GM19099 (cell line): ENCODE measurements around the gene RBP5.

Experiments used
- POLR2A ChIP-seq: IDR thresholded peaks from 3 replicates; pipeline ENCODE4 v1.6.1; 2011; ENCODE audit warnings: low read depth; ENCODE audit not compliant: insufficient read length; ENCODE audit errors: extremely low read depth

Gene RBP5, protein sequence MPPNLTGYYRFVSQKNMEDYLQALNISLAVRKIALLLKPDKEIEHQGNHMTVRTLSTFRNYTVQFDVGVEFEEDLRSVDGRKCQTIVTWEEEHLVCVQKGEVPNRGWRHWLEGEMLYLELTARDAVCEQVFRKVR

DNA sequence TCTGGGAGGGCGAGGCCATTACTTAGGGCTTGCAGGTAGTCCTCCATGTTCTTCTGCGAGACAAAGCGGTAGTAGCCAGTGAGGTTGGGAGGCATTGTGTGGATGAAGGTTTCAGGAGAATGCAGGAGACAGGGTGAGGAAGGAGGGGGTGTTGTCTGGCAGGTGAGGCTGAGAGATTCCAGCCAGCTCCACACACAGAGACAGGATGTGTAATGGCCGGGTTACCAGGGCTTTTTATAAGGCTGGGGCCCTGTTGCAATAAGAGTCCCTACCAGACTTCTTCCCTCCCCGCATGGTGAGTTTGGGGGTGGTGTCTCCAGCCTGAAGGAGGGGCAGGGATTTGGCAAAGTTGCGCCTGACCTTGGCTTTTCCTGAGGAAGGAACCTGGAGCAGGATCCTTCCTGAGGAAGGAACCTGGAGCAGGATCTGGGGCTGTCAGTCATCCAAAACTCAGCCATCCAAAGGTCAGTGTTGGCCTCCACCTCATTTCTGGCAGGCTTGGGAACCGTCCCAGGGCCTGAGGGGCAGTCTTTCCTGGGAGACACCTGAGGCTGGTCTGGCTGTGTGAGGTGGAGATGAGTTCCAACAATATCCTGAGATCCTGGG lies at the start of gene RBP5:
RBP5 (minus strand) TSS at position 209 of the 606 bp plus-strand sequence; CDS start at position 95, 114 bp downstream.
- no peak for TF ChIP-seq POLR2A

DNA sequence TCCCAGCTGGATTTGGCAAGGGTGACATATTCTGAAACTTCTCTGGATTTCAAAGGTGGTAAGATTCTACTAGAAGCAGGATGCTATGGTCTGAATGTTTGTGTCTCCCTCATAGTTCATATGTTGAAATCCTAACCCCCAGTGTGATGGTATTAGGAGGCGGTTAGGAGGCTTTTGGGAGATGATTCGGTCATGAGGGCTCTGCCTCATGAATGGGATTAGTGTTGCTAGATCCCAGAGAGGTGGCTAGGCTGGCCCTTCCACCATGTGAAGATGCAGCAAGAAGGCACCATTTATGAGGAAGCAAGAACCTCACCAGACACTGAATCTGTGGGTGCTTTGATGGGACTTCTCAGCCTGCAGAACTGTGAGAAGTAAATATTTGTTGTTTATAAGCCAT lies 49.8 kb upstream of the RBP5 start:
- no peak for TF ChIP-seq POLR2A

DNA sequence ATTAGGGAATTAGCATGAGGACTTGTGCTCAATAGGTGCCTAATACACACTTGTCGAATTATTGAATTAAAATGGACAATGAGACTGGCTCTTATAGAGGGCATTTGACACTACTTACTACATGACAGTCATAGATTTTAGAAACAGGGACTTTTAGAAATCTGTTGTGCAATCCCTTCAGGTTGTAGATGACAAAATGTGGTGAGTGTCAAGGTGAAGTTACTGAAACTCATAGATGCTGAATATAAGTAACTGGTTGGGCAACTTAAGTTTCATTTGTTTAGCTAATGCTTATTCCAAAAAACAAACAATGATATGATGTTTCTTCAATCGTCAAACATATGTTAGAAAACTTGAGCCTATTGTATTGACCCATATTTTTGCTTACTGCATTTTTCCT lies 47.9 kb upstream of the RBP5 start:
- TF ChIP-seq POLR2A: no peak

DNA sequence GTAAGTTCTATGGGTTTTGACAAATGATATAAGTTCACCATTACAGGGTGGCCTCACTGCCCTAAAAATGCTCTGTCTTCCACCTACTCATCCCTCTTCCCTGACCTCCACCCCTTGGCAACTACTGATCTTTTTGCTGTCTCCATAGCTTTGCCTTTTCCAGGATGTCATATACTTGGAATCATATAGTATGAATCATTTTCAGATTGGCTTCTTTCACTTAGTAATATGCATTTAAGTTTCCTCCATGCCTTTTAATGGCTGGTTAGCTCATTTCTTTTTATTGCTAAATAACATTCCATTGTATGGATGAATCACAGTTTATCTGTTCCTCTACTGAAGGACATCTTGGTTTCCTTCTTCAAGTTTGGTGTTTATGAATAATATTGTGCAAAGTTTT lies 46.8 kb upstream of the RBP5 start:
- TF ChIP-seq POLR2A: no peak

DNA sequence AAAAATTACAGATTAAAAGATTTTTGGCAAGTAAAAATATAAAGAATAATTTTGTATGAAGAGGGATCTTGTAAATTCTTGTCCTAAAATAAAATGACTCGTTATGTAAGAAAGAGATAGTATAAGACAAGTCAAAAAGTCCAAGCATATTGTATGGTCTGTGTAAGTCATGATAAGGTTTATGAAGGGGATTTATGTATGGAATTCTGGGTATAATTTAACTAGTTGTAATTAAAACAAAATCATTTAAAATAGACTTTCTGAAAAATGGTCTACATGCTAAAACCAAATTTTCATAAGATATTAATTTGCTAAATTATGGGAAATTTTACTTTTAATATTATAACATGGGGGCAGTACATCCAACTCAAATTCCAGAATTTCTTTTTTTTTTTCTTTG lies 43.2 kb upstream of the RBP5 start:
- no peak for TF ChIP-seq POLR2A

DNA sequence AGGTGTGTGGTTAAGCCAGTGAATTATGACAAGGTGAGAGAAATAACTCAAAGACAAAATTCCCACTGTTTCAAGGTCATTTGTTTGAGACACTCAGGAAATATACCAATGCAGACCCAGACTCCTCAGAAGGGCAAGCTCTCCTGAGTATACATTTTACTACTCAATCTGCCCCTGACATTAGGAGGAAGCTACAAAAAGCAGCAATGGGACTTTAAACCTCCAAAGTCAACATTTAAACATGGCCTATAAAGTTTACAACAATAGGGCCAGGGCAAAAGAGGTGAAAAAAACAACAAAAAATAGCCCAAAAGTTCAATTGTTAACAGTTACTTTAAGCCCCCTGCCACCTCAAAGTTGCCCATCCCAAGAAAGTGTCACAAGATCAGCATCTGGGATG lies 41.3 kb upstream of the RBP5 start:
- no peak for TF ChIP-seq POLR2A

DNA sequence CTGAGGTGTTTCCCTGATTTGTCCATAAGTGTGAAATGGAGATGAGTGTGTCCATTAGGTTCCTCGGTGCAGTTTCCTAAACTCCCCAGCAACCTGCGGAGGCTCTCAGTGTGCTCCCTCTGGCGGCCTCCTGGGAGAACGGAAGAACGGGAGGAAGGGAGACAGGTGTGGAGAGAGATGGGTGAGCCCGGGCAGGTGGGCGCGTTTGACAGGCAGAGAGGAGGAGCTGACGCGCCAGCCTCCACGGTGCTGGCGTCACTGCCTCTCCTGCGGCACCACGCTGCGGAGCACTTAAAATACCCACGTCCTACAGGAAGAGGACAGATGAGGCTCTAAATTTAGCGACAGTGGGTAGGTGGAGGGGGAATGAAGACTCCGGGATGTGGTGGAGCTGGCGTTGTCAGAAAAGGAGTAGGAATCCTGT lies 34.0 kb upstream of the RBP5 start:
- no peak for TF ChIP-seq POLR2A

DNA sequence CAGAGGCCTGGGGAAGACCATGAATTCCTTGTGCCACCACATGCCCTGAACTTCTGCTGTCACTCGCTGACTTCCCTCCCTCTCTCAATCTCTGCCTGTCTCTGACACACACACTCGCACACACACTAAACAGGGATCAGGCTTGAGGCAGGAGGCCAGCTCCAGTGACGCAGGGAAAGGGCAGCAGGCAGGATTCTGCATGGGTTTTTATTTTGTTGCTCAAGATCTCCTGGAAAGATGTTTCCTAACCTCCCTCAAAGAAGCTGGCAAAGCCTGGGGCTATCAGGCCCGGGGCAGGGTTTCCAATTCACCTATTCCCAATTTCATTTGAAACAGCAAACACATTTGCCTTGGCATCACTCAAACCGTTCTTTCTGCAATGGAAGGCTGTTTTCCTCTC lies 33.1 kb upstream of the RBP5 start:
- TF ChIP-seq POLR2A: no peak

DNA sequence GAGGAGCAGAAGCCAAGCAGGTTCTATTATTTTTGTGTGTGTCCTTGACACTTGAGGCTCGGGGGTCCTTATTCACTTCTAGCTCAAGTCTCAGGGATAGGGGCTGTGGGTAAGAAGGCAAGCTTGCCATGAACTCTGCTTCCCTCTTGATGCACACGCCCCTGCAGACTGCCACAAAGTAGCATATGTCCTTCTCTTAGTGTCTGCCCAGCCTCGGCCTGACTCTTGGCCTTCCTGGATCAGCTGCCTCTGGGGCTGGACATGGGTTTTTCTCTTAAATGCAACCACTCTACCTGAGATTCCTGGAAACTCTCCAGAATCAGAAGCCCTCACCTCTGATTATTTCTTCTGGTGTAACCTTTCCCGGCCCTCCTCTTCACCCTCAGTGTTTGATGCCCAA lies 32.6 kb upstream of the RBP5 start:
- no peak for TF ChIP-seq POLR2A

DNA sequence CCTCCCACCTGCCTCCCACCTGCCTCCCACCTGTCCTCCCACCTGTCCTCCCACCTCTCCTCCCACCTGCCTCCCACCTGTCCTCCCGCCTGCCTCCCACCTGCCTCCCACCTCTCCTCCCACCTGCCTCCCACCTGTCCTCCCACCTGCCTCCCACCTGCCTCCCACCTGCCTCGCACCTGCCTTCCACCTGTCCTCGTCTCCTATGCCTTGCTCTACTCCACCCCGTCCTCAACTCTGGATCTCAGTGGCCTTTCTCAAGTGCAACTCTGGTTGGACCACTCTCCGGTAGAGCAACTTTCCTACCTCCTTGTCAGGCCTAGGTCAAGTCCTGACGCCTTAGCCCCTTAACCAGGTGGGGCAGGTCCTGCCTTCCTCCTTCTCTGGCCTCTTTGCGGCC lies 31.5 kb upstream of the RBP5 start:
- no peak for TF ChIP-seq POLR2A

DNA sequence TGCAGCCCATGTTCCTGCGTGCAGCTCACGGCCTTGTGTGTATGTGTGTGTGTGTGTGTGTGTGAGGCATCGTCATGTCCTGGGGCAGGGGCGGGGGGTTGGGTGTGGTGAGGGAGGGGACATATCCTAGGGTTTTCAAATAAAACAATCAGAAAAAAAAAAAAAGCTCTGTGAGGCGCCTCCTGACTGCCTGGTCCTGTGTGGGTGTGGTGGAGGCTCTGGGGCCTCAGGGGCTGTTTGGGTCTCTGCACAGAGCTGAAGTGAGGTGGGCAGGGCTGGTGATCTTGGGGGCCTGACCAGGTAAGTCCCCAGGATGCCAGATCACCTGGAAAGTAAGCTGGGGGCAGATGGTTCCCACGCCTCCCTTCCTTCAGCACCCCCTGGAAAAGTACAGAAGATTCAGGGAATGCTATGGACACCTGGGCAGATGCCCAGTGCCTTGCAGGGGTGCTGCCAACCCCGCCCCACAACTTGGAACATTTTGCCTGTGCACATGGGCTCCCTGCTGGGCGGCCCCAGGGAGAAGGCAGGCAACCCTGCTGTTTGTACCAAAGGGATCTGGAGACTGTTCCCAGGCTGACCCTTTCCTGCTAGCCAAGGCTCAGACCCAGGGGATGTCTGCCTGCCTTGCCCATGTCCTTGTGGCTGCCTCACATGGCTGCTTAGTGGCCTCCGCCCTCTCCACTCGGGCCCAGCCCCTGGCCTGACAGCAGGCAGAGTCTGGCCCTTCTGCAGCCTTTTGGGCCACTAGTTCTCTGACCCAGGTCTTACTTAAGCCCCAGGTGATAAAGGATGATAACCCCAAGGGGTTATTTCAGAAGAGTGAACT lies 30.3 kb upstream of the RBP5 start:
- no peak for TF ChIP-seq POLR2A

DNA sequence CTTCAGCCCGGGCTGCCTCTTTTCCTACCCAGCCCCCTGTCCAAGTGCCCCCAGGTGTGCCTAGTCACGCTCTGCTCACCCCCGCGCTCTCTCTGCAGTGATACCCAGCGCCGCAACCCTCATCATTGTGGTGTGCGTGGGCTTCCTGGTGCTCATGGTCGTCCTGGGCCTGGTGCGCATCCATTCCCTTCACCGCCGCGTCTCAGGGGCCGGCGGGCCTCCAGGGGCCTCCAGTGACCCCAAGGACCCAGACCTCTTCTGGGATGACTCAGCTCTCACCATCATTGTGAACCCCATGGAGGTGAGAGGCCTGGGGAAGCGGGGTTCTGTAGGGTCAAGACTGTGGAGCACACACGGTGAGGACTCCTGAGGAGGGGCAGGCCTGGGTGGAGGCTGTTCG lies 28.7 kb upstream of the RBP5 start:
- TF ChIP-seq POLR2A: no peak

DNA sequence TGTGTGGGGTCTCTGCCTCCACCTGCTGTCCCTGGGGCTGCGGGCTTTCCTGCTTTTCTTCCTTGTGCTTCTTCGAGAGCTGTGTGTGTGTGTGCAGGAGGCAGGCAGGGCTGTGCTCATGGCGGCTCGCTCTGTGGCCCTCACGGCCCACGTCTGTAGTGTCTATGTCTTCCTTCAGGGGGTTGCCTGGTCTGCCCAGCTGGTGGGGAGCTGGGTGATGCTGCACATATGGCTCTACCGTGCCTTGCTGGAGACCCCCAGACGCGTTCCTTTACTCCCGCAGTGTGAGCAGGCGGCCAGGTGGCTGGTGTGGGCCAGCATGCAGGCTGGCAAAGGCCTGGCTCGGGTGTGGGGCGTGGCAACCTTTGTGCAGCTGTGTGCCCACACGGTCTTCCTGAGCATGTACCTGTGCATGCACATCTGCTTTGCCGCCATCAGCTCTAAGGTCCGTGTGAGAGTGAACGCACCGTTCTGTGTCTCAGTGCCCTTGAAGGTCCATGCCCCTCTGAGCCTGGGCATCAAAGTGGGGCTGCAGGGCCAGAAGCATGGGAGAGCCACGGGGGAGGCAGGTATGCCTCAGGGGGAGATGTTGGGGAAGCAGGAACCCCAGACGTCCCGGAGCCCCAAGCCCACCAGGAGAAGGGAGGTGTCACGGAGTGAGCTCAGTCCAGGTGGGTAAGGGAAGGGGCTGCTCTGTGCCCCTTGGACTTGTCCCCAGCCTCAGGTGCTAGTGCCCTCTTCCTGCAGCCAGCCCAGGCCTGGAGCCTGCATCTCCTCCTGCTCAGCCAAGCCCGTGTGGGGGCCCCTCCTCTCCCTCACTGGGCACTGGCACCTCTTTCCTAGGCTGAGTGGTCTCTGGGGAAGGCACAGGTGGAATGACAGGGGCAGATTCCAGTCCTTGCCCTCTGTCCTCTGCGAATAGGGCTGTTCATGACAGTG lies 27.8 kb upstream of the RBP5 start:
- no peak for TF ChIP-seq POLR2A

DNA sequence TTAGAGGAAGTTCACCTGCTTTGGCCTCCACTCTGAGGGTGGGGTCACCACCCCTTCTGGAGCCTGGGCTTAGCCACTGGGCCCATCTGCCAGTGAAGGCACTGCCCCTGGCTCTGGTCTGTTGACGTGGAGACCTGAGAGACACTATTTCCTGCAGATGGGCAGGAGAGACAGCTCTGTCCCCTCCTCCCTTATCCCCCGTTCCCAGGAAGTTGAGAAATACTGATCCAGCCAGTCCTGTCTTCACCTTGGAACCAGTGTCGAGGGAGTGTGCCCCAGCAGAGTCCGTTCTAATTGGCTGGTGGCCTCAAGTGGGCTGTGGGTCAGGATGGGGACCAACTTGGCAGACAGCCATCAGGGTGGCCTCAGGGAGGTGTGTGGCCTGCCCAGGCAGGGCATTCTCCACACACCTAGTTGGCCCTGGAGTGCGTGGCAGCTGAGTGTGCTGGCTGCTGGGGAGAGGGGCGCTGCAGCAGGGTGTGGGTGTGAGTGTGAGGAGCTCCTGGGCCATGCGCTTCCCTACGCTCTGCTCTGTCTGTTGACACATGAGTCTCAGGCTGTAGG lies 26.9 kb upstream of the RBP5 start:
- TF ChIP-seq POLR2A: no peak
